Neuron (in vitro differentiated cells): ENCODE results near the gene XIRP2.
"Not testable (repeated sequence)": the region's sequence is repeated elsewhere in the genome, so short reads cannot be mapped to it uniquely, and the experiment has no call there.

ENCODE experiments used
- H2AFZ ChIP-seq: one replicate; pipeline ENCODE4 v1.6.1; 2013; ENCODE audit warnings: low read depth, mild to moderate bottlenecking, inconsistent platforms, low read length, moderate library complexity
- H3K27me3 ChIP-seq: one replicate; pipeline ENCODE4 v1.6.1; 2013; ENCODE audit warnings: low read length; ENCODE audit not compliant: insufficient read depth
- H3K36me3 ChIP-seq: one replicate; pipeline ENCODE4 v1.6.1; 2013; ENCODE audit warnings: low read length; ENCODE audit not compliant: insufficient read depth
- H3K4me1 ChIP-seq: one replicate; pipeline ENCODE4 v1.6.1; 2013; ENCODE audit warnings: low read length; ENCODE audit not compliant: insufficient read depth
- H3K4me3 ChIP-seq: 2 replicates; pipeline ENCODE4 v1.5.1; 2013; ENCODE audit warnings: mild to moderate bottlenecking, low read length, moderate library complexity
- H3K9me3 ChIP-seq: one replicate; pipeline ENCODE4 v1.6.1; 2013; ENCODE audit warnings: low read length

XIRP2 gene

GRCh38 chr2:167100506-167100905 lies 212.2 kb downstream of the XIRP2 start:
- H3K9me3 ChIP-seq = no peaks in the 10 kb centered on the region
- H2AFZ ChIP-seq = no peak overlapping the region
- no peaks in the 10 kb centered on the region for H3K36me3 ChIP-seq
- H3K4me1 ChIP-seq = peaks cover 3% of the 10 kb centered on the region
- no peak overlapping the region for H3K4me3 ChIP-seq
- H3K27me3 ChIP-seq = no peaks in the 10 kb centered on the region

- peaks cover 3% of the 10 kb centered on the region for H3K4me1 ChIP-seq
- H3K27me3 ChIP-seq = no peaks in the 10 kb centered on the region
- H3K4me3 ChIP-seq = no peak overlapping the region
- no peaks in the 10 kb centered on the region for H3K9me3 ChIP-seq
- no peak overlapping the region for H2AFZ ChIP-seq
- H3K36me3 ChIP-seq = no peaks in the 10 kb centered on the region
These were observed 214.9 kb downstream of the XIRP2 start for GRCh38 chr2:167103028-167103756.

- Histone ChIP-seq H2AFZ (no peak overlapping the region), H3K27me3 (no peaks in the 10 kb centered on the region), H3K4me3 (no peak overlapping the region), H3K36me3 (no peaks in the 10 kb centered on the region), H3K4me1 (peaks cover 3% of the 10 kb centered on the region), H3K9me3 (no peaks in the 10 kb centered on the region)
These were observed 215.5 kb downstream of the XIRP2 start for GRCh38 chr2:167103757-167104133.

GRCh38 chr2:167104691-167105090 lies 216.4 kb downstream of the XIRP2 start:
- H3K27me3 ChIP-seq = no peaks in the 10 kb centered on the region
- H3K9me3 ChIP-seq = no peaks in the 10 kb centered on the region
- H3K4me3 ChIP-seq = no peak overlapping the region
- H2AFZ ChIP-seq = no peak overlapping the region
- H3K4me1 ChIP-seq = peaks cover 3% of the 10 kb centered on the region
- H3K36me3 ChIP-seq = no peaks in the 10 kb centered on the region

- not testable (repeated sequence) for H3K9me3 ChIP-seq, H3K4me1 ChIP-seq, H3K27me3 ChIP-seq, H2AFZ ChIP-seq, H3K36me3 ChIP-seq, H3K4me3 ChIP-seq
These were observed 221.4 kb downstream of the XIRP2 start for GRCh38 chr2:167109682-167110081.

- Histone ChIP-seq H3K9me3 (no peaks in the 10 kb centered on the region), H3K27me3 (no peaks in the 10 kb centered on the region), H3K4me3 (no peak overlapping the region), H3K36me3 (no peaks in the 10 kb centered on the region), H2AFZ (no peak overlapping the region), H3K4me1 (no peaks in the 10 kb centered on the region)
These were observed 222.1 kb downstream of the XIRP2 start for GRCh38 chr2:167110345-167110744.

- Histone ChIP-seq H3K27me3 (no peaks in the 10 kb centered on the region), H3K4me3 (no peak overlapping the region), H3K9me3 (no peaks in the 10 kb centered on the region), H2AFZ (no peak overlapping the region), H3K4me1 (no peaks in the 10 kb centered on the region), H3K36me3 (no peaks in the 10 kb centered on the region)
These were observed 225.7 kb downstream of the XIRP2 start for GRCh38 chr2:167114018-167114417.

GRCh38 chr2:167115541-167115940 lies 227.3 kb downstream of the XIRP2 start:
- Histone ChIP-seq H3K36me3 (no peaks in the 10 kb centered on the region), H3K4me3 (no peak overlapping the region), H3K4me1 (no peaks in the 10 kb centered on the region), H3K9me3 (no peaks in the 10 kb centered on the region), H3K27me3 (no peaks in the 10 kb centered on the region), H2AFZ (no peak overlapping the region)

GRCh38 chr2:167122389-167122788 lies 234.1 kb downstream of the XIRP2 start:
- no peak overlapping the region for H2AFZ ChIP-seq
- H3K4me1 ChIP-seq = no peaks in the 10 kb centered on the region
- H3K36me3 ChIP-seq = no peaks in the 10 kb centered on the region
- no peak overlapping the region for H3K4me3 ChIP-seq
- no peaks in the 10 kb centered on the region for H3K9me3 ChIP-seq
- no peaks in the 10 kb centered on the region for H3K27me3 ChIP-seq

GRCh38 chr2:167126165-167126564 lies 237.9 kb downstream of the XIRP2 start:
- H3K9me3 ChIP-seq = no peaks in the 10 kb centered on the region
- no peaks in the 10 kb centered on the region for H3K27me3 ChIP-seq
- no peak overlapping the region for H2AFZ ChIP-seq
- no peaks in the 10 kb centered on the region for H3K4me1 ChIP-seq
- H3K4me3 ChIP-seq = no peak overlapping the region
- no peaks in the 10 kb centered on the region for H3K36me3 ChIP-seq

GRCh38 chr2:167127135-167127534 lies 238.9 kb downstream of the XIRP2 start:
- no peaks in the 10 kb centered on the region for H3K27me3 ChIP-seq
- H3K36me3 ChIP-seq = no peaks in the 10 kb centered on the region
- H3K4me1 ChIP-seq = no peaks in the 10 kb centered on the region
- no peak overlapping the region for H2AFZ ChIP-seq
- H3K4me3 ChIP-seq = no peak overlapping the region
- H3K9me3 ChIP-seq = no peaks in the 10 kb centered on the region

- Histone ChIP-seq H3K4me1 (no peaks in the 10 kb centered on the region), H3K4me3 (no peak overlapping the region), H3K27me3 (no peaks in the 10 kb centered on the region), H3K9me3 (no peaks in the 10 kb centered on the region), H3K36me3 (no peaks in the 10 kb centered on the region), H2AFZ (no peak overlapping the region)
These were observed 239.8 kb downstream of the XIRP2 start for GRCh38 chr2:167128130-167128529.

GRCh38 chr2:167132066-167132465 lies 243.8 kb downstream of the XIRP2 start:
- H3K36me3 ChIP-seq = no peaks in the 10 kb centered on the region
- H3K4me1 ChIP-seq = peaks cover 7% of the 10 kb centered on the region
- H3K27me3 ChIP-seq = no peaks in the 10 kb centered on the region
- H2AFZ ChIP-seq = no peak overlapping the region
- no peak overlapping the region for H3K4me3 ChIP-seq
- no peaks in the 10 kb centered on the region for H3K9me3 ChIP-seq

- Histone ChIP-seq H3K27me3 (no peaks in the 10 kb centered on the region), H3K9me3 (no peaks in the 10 kb centered on the region), H2AFZ (no peak overlapping the region), H3K36me3 (no peaks in the 10 kb centered on the region), H3K4me3 (no peak overlapping the region), H3K4me1 (peaks cover 7% of the 10 kb centered on the region)
These were observed 244.8 kb downstream of the XIRP2 start for GRCh38 chr2:167132906-167133555.
